Measurements from ENCODE around the gene IL1RAP.
"Not testable (repeated sequence)": the region's sequence is repeated elsewhere in the genome, so short reads cannot be mapped to it uniquely, and the experiment has no call there.

IL1RAP gene

DNA sequence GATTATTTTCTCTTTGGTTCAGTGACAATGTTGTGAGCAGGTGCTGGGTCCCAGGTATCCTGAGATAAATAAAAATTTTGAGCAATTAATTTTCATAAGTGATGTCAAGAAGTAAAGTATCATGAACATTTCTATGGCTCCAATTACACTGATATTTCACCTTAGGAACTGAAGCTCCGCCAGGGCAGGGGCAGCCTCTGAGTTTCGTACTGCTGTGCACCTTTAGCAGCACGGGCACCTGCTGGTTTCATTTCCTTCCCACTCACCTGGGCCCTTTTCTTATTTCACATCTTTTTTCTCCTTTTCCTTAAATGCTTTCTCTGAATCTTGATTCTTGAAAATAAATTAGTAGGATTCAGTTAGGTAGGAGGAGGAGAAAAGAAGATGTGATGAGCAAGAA, 1.2 kb upstream of the IL1RAP start:
- no peak for DNase-seq (ENCODE audit: low spot score)

GRCh38 chr3:190514413-190515153, 698 bp downstream of the IL1RAP start:
- DNase-seq (ENCODE audit: low spot score) = peak; percentile 28

DNA sequence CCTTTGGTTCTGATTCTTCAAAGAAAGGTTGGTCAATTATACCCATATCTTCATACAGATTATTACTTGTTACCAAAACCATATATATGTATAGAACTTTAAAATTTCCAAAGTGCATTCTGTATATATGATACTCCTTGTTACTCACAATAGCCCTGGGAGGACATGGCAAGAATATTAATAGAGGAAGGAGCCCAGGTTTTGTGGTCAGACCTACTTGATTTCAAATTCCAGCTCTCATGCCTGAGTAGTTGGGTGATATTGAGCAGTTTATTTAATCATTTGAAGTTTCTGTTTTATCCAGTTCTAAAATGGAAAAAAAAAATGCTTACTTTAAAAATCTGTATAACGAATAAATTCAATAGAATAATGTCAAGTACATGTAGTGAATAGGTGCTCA, 2.5 kb downstream of the IL1RAP start:
- no peak for DNase-seq (ENCODE audit: low spot score)

GRCh38 chr3:190517687-190518086, 3.8 kb downstream of the IL1RAP start:
- no peak for DNase-seq (ENCODE audit: low spot score)

DNA sequence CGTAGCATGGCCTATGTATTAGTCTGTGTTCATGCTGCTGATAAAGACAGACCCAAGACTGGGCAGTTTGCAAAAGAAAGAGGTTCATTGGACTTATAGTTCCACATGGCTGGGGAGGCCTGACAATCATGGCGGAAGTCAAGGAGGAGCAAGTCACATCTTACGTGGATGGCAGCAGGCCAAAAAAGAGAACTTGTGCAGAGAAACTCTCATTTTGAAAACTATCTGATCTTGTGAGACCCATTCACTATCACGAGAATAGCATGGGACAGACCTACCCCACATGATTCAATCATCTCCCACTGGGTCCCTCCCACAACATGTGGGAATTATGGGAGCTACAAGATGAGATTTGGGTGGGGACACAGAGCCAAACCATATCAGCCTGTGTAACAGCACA, 4.6 kb downstream of the IL1RAP start:
- DNase-seq (ENCODE audit: low spot score) = not testable (repeated sequence)

DNA sequence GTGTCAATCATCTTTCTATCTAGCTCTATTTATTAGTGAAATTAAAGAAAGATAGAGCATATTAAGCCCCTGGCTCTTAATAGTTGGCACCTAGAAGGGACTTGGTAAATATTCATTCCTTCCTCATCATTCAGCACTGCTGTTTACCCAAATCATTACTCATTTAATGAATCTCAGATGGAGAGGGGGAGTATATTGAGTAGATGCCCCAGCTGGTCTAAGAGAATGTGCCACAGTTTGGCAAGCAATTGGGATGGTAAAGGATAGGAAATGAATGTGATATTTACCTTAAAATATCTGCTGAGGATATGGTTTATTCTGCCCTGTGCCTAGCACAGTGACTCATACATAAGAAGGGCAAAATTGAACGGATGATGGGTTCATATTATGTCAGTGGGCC, 6.0 kb downstream of the IL1RAP start:
- DNase-seq (ENCODE audit: low spot score) = no peak

DNA sequence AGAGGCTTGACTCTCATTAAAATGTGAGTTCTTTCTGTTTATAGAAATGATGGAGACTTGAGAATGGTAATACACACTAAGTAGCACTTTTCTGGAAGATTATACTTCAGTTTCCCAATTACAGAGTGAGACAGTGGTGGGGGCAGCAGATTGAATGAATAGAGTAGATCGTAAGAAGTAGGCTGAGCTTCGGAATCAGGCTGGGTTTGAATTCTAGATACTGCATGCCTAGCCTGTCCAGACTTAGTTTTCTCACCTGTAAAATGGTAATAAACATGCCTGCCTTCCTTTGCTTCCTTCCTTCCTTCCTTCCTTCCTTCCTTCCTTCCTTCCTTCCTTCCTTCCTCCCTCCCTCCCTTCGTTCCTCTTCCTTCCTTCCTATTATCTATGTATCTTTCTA, 8.1 kb downstream of the IL1RAP start:
- DNase-seq (ENCODE audit: low spot score) = no peak

GRCh38 chr3:190522621-190523222, 8.8 kb downstream of the IL1RAP start:
- DNase-seq (ENCODE audit: low spot score) = no peak

DNA sequence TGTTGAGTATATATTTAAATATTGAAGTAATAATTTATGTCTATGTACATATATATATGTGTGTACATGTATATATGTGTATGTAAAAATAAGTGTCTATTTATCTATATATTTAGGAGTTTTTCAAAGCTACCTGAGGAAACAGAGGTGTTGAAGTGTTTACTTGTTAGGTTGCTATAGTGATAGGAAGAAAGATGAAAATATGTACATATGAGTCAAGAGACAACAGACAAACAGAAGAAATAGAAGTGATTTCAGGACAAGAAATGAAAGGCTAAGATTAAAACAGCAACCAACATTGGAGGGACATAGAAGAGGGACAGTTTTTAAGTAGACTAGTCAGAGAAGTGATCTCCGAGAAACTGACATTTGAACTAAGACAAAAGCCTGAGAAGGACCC, 11.1 kb downstream of the IL1RAP start:
- DNase-seq (ENCODE audit: low spot score) = no peak

DNA sequence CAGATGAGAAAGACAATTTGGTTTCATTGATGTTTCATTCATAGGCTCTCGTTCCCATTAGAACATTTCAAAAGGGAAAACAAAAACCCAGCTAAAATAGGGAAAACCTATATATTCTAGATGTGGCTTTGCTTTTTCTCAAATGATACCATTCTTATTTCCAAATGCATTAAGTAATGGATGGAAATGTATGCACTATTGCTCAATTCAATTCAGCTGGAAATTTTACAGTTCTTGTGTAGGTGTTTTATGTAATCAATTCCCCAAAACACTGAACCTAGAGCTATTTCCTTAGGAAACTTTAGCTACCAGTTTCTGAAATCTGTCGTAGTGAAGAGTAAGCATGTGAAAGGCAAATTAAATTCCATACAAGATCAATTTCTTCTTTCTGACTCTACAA, 11.7 kb downstream of the IL1RAP start:
- DNase-seq (ENCODE audit: low spot score) = no peak

GRCh38 chr3:190526787-190527762, 13.2 kb downstream of the IL1RAP start:
- no peak for DNase-seq (ENCODE audit: low spot score)

DNA sequence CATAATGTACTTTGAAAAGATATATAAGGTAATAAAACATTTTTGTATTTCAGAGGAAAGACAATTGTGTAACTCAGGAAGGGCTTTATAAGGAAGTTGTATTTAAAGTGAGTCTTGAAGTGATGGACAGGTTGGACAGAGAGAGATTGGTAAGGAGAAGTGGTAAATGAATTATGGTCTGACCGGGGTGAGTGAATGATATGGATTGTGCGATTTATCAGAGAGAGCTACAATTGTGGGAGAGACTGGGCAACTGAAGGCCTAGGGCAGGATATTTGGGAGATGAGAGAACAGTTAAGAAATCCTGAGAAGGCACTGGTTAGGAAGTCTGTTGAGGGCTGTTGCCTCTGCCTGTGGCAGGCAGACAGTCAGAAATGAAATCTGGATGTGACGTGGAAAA, 14.8 kb downstream of the IL1RAP start:
- no peak for DNase-seq (ENCODE audit: low spot score)

- no peak for DNase-seq (ENCODE audit: low spot score)
Measured at GRCh38 chr3:190531406-190531805, 17.5 kb downstream of the IL1RAP start.

- peak; percentile 37 for DNase-seq (ENCODE audit: low spot score)
Measured at GRCh38 chr3:190532731-190533203, 18.9 kb downstream of the IL1RAP start.

DNA sequence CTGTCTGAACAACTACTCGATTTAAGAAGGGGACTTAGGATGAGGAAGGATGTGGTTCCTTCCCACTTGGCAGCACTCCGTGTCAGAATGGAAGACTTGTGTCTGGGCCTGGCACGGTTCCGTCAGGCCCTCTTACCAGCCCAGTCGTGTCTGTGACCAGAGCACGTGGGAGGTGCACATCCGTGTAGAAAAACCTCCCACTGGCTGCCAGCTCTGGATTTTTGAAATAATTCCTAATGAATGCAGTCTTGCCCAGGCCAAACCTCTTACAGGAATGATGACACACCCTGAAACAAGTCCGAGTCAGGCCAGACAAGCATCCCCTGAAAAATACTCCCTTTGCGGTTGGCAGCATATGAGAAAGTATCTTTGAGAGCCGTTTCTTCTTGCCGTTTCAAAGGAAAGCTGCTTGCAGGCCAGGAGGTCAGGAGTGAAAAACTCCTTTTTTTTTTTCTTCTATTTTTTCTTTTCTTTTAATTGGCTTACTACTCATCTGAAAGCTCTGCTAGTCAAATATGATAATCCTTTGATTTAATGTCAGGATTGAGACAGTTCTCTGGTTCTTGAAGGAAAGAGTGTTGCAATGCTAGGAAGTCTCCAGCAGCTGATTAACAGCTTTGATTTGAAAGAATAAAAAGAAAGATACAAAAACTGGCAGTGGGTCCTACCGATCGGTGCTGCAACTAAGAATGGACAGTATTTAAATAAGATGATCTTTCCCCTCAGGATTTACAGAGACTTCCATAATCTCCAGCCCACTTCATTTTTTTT, 19.8 kb downstream of the IL1RAP start:
- peak; percentile 73 for DNase-seq (ENCODE audit: low spot score)

- DNase-seq (ENCODE audit: low spot score) = no peak
Measured at GRCh38 chr3:190534386-190534785, 20.5 kb downstream of the IL1RAP start.

DNA sequence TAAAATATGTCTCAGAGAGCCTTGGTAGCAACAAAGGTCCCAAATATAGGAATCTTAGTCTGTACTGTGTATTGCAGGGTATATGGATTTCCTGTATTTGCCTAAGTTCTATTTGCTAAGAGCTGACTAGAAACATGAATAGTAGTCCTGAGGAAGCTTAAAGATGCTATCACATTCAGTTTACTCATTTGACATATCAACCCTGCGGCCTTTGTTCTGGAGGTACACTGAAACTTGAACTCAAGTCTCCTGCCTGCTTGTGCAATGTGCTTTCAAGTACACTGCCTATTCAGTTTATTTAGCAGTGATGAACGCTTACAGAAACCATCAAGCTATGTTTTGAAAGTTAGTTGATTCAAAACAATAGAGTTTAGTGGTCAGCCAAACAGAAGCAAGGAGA, 21.1 kb downstream of the IL1RAP start:
- no peak for DNase-seq (ENCODE audit: low spot score)

DNA sequence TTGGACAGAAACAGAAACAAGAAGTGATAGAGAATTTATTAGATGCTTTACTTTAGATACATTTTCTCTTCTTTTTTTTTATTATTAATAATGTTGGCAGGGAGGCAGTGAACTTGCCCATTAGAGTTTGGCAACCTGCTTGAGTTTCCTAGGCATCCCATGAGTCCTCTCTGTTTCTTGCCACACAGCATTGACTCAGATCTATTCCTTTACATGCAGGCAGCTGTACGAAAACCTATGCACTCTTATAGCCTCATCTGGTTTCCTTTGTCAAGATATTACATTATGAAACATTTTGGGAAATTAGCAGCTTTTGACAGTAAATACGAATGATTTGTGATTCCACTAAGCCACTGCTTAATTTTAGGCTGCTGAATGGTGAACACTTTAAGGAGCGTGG, 23.3 kb downstream of the IL1RAP start:
- DNase-seq (ENCODE audit: low spot score) = no peak

DNA sequence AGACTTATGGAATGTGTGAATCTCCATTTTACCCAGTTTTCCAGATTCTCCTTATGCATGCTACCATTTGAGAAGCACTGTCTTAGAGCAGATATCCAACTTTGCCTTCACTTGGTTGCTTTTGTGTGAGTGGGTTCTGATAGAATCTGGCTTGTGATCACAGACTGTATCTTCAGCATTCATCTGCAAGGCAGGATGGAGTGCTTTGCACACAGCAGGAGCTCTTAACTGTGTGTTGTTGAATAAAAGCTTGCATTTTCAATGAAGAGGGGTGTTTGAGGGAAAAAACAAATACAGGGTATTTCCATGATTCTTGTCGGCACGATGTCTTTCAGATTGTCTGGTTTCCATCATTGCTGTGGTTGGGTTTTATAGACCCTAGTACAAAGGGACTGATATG, 24.4 kb downstream of the IL1RAP start:
- no peak for DNase-seq (ENCODE audit: low spot score)

DNA sequence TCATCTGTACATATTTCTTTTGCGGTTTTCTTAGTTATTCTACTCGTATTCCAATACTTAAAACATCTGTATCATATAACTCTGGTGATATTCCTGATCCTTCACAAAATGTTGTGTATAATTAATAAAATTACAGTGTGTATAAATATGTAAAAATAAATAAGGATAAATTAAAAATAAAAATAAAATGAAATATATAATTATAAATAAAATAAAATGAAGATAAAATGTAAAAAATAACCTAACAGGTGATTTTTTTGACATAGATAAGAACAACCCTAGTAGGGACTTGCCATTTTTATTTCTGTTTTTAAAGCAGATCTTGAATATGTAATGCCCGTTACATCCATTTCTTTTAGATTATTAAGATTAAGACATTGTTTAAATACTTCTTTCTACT, 25.6 kb downstream of the IL1RAP start:
- DNase-seq (ENCODE audit: low spot score) = no peak

DNA sequence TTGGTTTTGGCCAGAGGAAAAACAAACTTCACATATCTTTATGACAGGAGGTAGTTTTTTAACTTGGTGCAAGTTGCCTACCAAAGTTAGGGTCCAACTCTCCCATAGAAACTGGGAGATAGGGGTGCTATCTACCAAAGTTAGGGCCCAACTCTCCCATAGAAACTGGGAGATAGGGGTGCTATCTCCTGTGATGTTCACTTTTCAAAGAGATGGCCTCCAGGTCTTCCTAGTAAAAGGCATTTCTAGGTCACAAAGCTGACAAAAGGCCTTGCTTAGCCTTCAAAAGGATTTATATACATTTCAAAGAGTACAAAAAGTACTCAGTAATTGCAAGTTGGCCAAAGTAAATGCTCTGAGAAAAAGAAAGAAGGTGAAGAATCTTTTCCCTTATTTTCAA, 27.1 kb downstream of the IL1RAP start:
- no peak for DNase-seq (ENCODE audit: low spot score)

DNA sequence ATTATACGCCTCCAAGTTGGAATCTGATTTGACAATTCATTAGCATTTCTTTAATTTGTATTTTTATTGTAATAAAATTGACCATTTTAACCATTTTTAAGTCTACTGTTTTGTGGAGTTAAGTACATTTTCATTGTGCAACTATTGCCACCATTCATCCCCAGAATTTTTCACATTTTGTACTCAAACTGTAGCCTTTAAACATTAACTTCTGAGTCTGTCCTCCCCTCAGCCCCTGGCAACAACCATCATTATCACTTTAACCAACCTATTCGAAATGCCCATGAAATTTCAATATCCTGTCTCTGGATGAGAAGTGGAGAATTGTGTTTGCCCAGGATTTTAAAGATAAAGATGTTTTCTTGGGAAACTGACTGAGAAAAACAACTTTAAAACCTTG, 27.7 kb downstream of the IL1RAP start:
- no peak for DNase-seq (ENCODE audit: low spot score)
